ENCODE data around the gene CTPS1. TPM values are rescaled to one million over a fixed set of nuclear protein-coding genes. Genes with fewer than 3 reads are reported as not detected.

CTPS1 gene
- polyA plus RNA-seq, 1 donor from 2014 or later: 17.8 TPM

DNA sequence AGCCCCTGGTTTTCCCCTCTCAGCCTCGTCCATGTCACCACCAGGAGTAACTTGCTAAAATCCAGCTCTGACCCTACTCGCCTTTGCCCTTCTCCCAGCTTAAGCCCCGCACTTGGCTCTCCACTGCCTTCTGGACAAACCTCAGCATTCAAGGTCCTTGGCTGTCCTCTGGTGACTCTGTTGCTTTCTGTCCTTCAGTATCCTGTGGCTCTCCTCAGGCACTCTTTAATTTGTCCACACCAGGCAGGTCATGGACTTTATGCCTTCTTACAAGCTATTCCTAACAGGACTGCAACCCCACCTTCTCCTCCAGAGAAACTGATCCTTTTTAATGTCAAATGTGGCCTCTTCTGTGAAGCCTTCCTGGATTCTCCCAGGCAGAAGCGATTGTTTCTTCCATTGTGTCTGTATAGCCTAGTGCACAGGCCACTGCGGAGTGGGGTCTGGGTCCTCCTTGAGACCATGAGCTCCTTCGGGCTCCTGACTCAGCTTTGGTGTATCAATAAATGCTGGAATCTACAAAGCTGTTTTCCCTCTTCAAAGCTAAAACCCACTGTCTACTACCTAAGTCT lies 26.7 kb upstream of the CTPS1 start:
- Mint-ChIP-seq H3K9me3 (peaks cover 0 to 5% (median 2%) of the 10 kb centered on the region in 3 donors), H3K4me1 (peaks cover 0 to 2% (median 1%) of the 10 kb centered on the region in 3 donors), H3K4me3 (peak overlapping the region in 1 of 4 donors; percentile 37), H3K27me3 (peaks cover 36% of the 10 kb centered on the region), H3K36me3 (no peaks in the 10 kb centered on the region), H3K27ac (no peak overlapping the region)

DNA sequence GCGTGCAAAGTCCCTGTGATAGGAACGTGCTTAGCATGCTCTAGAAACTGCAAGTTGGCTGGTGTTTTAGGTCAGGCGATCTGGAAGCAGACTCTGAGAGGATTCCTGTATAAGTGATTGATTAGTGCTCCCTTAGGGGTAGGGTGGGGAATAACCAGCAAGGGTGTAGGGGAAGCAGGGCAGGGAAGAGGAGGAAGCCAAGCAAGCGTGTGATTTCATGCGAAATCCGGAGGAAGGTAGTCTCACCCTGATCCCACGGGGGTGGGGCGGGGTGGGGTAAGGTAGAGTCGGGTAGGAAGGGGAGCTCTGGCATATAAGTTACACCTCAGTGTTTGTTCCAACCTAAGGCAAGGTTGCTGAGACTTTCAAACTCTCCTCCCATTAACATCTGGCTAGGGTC lies 24.9 kb upstream of the CTPS1 start:
- no peak overlapping the region for H3K27ac Mint-ChIP-seq
- peaks cover 0 to 3% (median 0%) of the 10 kb centered on the region in 3 donors for H3K9me3 Mint-ChIP-seq
- peaks cover 0 to 2% (median 1%) of the 10 kb centered on the region in 3 donors for H3K4me1 Mint-ChIP-seq
- no peaks in the 10 kb centered on the region for H3K36me3 Mint-ChIP-seq
- no peak overlapping the region for H3K4me3 Mint-ChIP-seq
- peaks cover 29% of the 10 kb centered on the region for H3K27me3 Mint-ChIP-seq

DNA sequence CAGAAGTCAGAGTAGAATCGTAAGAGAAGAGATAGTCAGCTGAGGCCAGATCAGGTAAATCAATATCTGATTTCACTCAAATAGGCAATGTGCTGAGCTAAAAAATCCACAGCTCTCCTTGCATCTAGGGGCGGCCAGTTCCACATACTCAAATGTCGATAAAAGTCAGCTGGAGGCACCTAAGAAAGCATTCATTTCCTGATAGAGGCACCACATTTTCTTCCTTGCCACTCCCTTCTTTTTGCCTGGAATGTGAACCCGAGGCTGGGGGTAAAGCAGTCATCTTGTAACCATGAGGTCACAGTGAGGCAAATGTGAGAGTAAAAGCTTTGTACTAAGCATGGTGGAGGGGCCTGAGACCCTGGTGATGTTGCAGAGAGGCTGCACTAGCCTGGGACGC lies 24.2 kb upstream of the CTPS1 start:
- Mint-ChIP-seq H3K4me3 (no peak overlapping the region), H3K4me1 (peaks cover 0 to 2% (median 1%) of the 10 kb centered on the region in 3 donors)

DNA sequence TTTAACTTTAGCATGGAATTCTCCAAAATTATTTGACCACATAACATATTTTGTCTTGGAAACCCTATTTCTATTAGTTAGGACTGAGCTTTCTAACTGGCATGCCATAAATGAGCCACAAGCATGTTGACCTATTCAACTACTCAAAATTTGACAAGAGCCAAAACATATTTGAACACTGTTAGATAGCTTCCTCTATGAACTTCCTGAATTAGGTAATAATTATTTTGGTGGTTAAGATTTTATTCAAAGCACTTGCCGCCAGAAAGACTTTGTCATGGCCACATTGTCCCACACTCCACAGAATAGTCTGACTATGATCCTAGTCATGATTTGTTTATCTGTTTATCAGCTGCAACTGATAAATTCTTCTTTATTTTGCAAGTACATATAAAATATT lies 23.1 kb upstream of the CTPS1 start:
- Mint-ChIP-seq H3K27me3 (peaks cover 27% of the 10 kb centered on the region), H3K27ac (no peak overlapping the region), H3K4me3 (no peak overlapping the region), H3K4me1 (peaks cover 0 to 2% (median 1%) of the 10 kb centered on the region in 3 donors), H3K9me3 (peaks cover 0 to 3% (median 0%) of the 10 kb centered on the region in 3 donors), H3K36me3 (no peaks in the 10 kb centered on the region)

More for the DNA sequence above, 24.2 kb upstream of the CTPS1 start:
- no peak overlapping the region for H3K27ac Mint-ChIP-seq
- no peaks in the 10 kb centered on the region for H3K36me3 Mint-ChIP-seq
- peaks cover 0 to 3% (median 0%) of the 10 kb centered on the region in 3 donors for H3K9me3 Mint-ChIP-seq
- peaks cover 27% of the 10 kb centered on the region for H3K27me3 Mint-ChIP-seq

DNA sequence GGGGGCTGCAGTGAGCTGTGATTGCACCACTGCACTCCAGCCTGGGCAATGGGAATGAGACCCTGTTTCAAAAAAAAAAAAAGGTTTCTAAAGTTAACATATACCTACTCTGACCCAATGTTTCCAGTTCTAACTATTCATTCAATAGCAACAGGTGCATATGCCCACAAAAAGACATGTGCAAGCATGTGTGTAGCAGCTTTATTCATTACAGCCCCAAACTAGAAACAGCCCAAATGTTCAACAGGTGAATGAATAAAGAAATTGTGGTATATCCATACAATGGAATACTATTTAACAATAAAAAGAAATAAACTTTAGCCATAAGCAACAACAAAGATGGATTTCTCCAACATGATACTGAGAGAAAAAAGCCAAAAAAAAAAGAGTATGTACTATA lies 21.3 kb upstream of the CTPS1 start:
- Mint-ChIP-seq H3K4me1 (no peaks in the 10 kb centered on the region), H3K9me3 (peaks cover 0 to 3% (median 0%) of the 10 kb centered on the region in 3 donors), H3K36me3 (no peaks in the 10 kb centered on the region), H3K27ac (peak overlapping the region in 1 of 3 donors; percentile 49), H3K4me3 (no peak overlapping the region), H3K27me3 (peaks cover 17% of the 10 kb centered on the region)

DNA sequence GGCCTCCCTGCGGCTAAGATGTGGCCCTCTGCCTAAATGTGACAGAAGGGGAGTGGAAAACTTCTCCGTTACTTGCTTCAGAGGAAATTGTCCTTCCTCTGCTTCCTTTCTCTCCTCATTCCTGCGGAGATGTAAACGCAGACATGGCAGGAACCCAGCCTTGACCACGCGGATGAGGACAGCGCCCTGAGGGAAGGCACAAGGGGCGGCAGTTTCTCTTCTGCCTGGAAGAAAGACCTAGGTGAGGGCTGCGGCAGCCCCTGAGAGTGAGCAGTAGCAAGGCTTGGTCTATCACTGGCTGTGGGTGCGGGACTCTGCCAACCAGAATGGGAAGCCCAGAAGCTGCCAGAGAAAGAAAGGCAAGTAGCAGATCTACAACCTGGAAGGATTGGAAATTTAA lies 14.0 kb upstream of the CTPS1 start:
- H3K27me3 Mint-ChIP-seq: peaks cover under 1% of the 10 kb centered on the region
- no peak overlapping the region for H3K27ac Mint-ChIP-seq
- no peaks in the 10 kb centered on the region for H3K36me3 Mint-ChIP-seq
- peaks cover 0 to 6% (median 3%) of the 10 kb centered on the region in 3 donors for H3K4me1 Mint-ChIP-seq
- H3K4me3 Mint-ChIP-seq: no peak overlapping the region
- no peaks in the 10 kb centered on the region for H3K9me3 Mint-ChIP-seq

DNA sequence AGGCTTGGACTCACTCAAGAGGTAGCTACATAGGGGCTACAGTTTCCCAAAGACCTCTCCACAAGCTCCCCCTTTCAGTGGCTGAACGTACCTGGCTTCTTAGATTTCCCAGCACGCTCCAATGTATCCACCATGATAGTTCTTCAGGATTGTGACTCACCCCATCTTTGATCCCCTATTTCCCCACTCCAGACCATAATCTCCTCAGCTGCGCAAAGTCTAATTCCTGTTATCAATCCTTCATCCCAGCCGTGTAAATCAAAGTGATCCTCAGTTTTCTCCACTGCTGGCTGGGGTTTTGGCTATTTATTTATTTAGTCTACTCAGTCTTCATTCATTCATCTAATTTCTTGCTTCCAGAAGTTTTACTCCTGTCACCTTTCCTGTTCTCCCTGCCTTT lies 13.1 kb upstream of the CTPS1 start:
- Mint-ChIP-seq H3K36me3 (no peaks in the 10 kb centered on the region), H3K4me3 (no peak overlapping the region), H3K27me3 (no peaks in the 10 kb centered on the region), H3K27ac (peak overlapping the region in 1 of 3 donors; percentile 14), H3K4me1 (peaks cover 0 to 6% (median 3%) of the 10 kb centered on the region in 3 donors), H3K9me3 (no peaks in the 10 kb centered on the region)

DNA sequence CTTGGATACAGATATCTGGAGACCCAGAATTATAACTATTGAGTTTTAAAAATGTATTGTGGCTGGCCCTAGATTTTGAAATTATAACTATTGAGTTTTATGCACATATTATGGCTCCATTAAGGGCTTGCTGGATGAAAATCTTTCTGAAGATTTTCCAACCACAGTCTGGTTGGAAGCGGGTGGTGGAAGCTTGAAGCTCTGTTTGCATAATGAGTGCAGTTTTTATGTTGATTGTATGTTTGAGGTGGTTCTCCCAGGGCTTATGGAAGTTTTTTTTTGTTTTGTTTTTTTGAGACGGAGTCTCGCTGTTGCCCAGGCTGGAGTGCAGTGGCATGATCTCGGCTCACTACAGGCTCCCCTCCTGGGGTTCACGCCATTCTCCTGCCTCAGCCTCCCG lies 10.1 kb upstream of the CTPS1 start:
- Mint-ChIP-seq H3K27ac (no peak overlapping the region), H3K9me3 (no peaks in the 10 kb centered on the region), H3K27me3 (no peaks in the 10 kb centered on the region), H3K4me1 (peaks cover 0 to 6% (median 3%) of the 10 kb centered on the region in 3 donors), H3K36me3 (no peaks in the 10 kb centered on the region), H3K4me3 (peak overlapping the region in 1 of 4 donors; percentile 40)

DNA sequence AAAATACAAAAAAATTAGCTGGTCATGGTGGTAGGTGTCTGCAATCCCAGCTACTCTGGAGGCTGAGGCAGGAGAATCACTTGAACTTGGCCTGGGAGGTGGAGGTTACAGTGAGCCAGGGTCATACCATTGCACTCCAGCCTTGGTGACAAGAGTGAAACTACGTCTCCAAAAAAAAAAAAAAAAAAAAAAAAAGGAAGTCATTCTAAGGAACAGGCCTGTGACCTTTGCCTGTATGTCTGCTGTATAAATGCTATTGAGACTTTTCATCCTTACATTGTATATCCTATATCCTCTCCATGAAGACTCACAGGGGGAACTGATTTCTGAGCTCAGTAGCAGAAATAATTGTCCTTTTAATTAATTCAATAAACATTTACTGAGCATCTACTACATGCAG lies 7.5 kb upstream of the CTPS1 start:
- Mint-ChIP-seq H3K9me3 (no peaks in the 10 kb centered on the region), H3K27ac (no peak overlapping the region), H3K4me3 (no peak overlapping the region), H3K36me3 (no peaks in the 10 kb centered on the region), H3K4me1 (peaks cover 0 to 6% (median 3%) of the 10 kb centered on the region in 3 donors), H3K27me3 (no peaks in the 10 kb centered on the region)

DNA sequence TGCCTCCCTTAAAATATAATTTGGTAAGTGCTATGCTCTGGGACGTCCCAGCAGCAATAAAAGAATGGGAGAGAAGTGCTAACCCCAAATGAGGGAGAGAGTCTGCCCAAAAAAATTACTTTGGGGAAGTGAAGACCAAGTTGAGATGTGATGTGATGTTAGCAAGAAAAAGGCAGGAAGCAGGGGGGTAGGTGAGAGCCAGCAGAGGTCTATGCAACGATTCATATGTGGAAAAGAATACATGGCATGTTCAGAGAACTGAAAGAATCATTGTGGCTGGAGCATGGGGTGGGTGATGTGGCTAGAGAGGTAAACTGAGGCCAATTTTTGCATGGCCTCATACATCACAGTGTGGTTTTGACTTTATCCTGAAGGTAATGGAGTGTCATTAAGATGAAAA lies 5.6 kb upstream of the CTPS1 start:
- Mint-ChIP-seq H3K36me3 (no peaks in the 10 kb centered on the region), H3K9me3 (no peaks in the 10 kb centered on the region), H3K4me1 (peaks cover 0 to 2% (median 1%) of the 10 kb centered on the region in 3 donors), H3K27ac (no peak overlapping the region), H3K27me3 (no peaks in the 10 kb centered on the region), H3K4me3 (peak overlapping the region in 2 of 4 donors; percentile 8 to 21)

DNA sequence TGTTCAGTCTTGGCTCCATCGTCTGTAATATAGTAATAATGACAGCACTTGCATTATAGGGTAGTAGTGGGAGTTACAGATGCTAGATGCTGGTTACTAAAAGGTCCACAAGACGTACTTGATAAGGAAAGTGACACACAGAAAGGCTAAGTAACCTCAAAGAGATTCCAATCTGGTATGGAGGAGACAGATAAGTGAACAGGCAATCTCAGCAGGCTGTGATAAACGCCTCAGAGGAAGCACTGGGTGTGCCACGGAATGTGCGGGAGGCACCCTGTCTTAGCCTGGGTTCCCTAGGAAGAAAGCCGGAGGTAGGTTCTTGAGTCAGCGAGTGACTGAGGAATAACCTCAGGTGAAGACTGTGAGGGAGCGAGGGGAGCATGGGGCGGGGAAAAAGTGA lies 4.6 kb upstream of the CTPS1 start:
- Mint-ChIP-seq H3K4me1 (peaks cover 0 to 3% (median 1%) of the 10 kb centered on the region in 3 donors), H3K4me3 (peak overlapping the region in 1 of 4 donors; percentile 21), H3K9me3 (no peaks in the 10 kb centered on the region), H3K27ac (peak overlapping the region in 1 of 3 donors; percentile 64), H3K36me3 (no peaks in the 10 kb centered on the region), H3K27me3 (no peaks in the 10 kb centered on the region)

DNA sequence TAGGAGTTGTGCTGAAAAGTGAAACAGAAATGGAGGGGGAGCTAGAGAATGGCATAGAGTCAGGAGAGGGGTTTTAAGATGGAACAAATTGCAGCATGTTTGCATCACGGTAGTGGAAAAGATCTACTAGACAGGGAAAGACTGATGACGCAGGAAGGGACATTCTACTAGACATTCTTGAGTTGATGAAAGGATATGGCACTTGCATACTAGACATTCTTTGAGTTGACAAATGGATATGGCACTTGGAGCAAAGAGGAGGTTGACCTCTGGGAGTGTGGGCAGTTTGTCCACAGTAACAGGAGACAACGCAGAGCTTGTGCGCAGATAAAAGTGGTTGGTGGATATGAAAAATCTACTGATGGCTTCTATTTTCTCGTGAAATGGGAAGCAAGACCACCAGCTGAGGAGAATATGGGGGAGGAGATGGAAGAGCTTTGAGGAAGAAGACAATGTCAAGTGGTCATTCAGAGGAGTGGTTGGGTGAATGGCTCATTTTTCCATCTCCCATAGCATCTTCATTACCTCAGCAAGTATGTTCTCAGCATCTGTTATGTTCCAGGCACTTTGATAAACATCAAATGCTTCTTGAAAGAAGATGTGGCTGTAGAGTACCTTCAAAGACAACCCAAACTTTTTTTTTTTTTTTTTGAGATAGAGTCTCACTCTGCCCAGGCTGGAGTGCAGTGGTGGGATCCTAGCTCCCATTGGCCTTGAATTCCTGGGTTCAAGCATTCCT lies 2.4 kb upstream of the CTPS1 start:
- Mint-ChIP-seq H3K36me3 (no peaks in the 10 kb centered on the region), H3K4me3 (peak overlapping the region in 2 of 4 donors; percentile 9 to 78), H3K27ac (peak overlapping the region in 2 of 3 donors; percentile 17 to 59), H3K27me3 (no peaks in the 10 kb centered on the region), H3K9me3 (no peaks in the 10 kb centered on the region), H3K4me1 (peaks cover 13 to 15% (median 13%) of the 10 kb centered on the region in 3 donors)

DNA sequence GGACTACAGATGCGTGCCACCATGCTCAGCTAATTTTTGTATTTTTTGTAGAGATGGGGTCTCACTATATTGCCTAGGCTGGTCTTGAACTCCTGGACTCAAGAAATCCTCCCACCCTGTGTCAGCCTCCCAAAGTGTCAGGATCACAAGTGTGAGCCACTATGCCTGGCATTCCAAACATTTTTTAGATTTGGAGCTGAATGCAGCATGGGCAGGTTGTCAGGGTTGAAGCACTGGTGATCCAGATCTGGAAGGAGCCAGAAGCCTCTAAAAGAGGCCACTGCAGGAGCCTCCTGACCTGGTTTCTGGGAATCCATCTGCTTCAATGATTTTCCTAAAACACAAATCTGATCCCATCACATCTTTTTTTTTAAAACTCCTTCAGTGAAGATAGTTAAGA lies 1.8 kb upstream of the CTPS1 start:
- Mint-ChIP-seq H3K4me1 (peaks cover 13 to 15% (median 13%) of the 10 kb centered on the region in 3 donors), H3K4me3 (peak overlapping the region in 1 of 4 donors; percentile 78), H3K36me3 (no peaks in the 10 kb centered on the region), H3K27me3 (no peaks in the 10 kb centered on the region), H3K9me3 (no peaks in the 10 kb centered on the region), H3K27ac (peak overlapping the region in 1 of 3 donors; percentile 19)

DNA sequence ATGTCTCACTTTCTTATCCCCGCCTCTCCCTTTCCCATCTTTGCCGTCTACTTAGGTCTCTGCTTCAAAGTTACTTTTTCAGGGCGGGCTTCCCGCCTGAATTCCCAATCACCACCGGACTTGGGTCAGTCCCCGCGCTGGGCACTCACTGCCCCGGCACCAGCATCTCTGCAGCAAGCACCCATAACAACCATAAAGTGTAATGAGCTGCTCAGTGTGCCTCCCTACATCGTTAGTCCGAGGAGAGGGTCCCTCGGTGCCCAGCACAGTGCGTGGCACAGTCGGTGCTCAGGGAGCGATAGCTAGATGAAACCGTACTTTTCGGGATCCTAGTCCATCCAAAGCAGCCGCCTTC lies 633 bp upstream of the CTPS1 start:
- H3K27me3 Mint-ChIP-seq: no peaks in the 10 kb centered on the region
- peaks cover 2% of the 10 kb centered on the region for H3K36me3 Mint-ChIP-seq
- H3K9me3 Mint-ChIP-seq: no peaks in the 10 kb centered on the region
- H3K4me3 Mint-ChIP-seq: peak overlapping the region; percentile 85 to 94 (median 92)
- H3K4me1 Mint-ChIP-seq: peaks cover 13 to 18% (median 13%) of the 10 kb centered on the region in 3 donors
- H3K27ac Mint-ChIP-seq: peak overlapping the region in 2 of 3 donors; percentile 85 to 95

DNA sequence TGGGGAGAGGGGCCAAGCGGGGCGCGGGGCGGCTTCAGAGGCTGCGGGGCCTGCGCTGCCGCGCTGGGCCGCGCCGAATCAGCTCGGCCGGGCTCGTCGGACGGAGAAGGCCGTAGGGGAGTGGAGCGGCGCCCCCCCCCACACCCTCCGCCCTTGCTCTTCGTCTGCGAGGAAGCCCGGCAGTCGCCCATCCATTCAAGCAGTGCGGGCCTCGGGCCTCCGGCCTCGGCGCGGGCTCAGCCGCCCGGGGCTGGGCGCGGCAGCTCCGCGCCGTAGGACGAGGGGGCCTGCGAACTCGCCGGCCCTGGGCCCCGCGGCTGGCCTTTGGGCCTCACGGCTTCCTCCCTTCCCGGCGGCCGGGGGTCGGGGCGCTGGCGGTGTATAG lies 564 bp downstream of the CTPS1 start:
- Mint-ChIP-seq H3K4me1 (peaks cover 13 to 18% (median 13%) of the 10 kb centered on the region in 3 donors), H3K4me3 (peak overlapping the region; percentile 91 to 98 (median 97)), H3K9me3 (no peaks in the 10 kb centered on the region), H3K27ac (peak overlapping the region; percentile 81 to 92 (median 91)), H3K27me3 (no peaks in the 10 kb centered on the region), H3K36me3 (peaks cover 2% of the 10 kb centered on the region)
